ENCODE measurements around the gene KRTAP20-4. TPM values are rescaled to one million over a fixed set of nuclear protein-coding genes. Genes with fewer than 3 reads are reported as not detected.

KRTAP20-4 gene
- polyA plus RNA-seq, 2 of the 4 experiments (the other 2 are of a cell fraction), result not detected

GRCh38 chr21:30613836-30614235 is 6.6 kb upstream of the KRTAP20-4 start, which contains the start of gene KRTAP6-1 (continued):
- TF ChIP-seq CTCF (IDR thresholded peaks at IDR 0.05), result no peak

GRCh38 chr21:30615199-30615598 is 5.2 kb upstream of the KRTAP20-4 start:
- DNase-seq (ENCODE audit: low read depth in 1 of 2, low spot score in 1 of 2) (no peak), FAIRE-seq (no peak), ATAC-seq (no peak)
- POLR2A ChIA-PET, result no interaction called here
- TF ChIP-seq HOXA7 (CRISPR knock-in tag; IDR thresholded peaks at IDR 0.05) (no peak), EHF (CRISPR knock-in tag; IDR thresholded peaks at IDR 0.05) (no peak), JUNB (IDR thresholded peaks at IDR 0.05) (no peak), EP300 (IDR thresholded peaks at IDR 0.05) (no peak), TFCP2L1 (CRISPR knock-in tag; IDR thresholded peaks at IDR 0.05) (no peak), FOSB (CRISPR knock-in tag; IDR thresholded peaks at IDR 0.05) (no peak), NR3C1 (IDR thresholded peaks at IDR 0.05) (no peak)
- no peaks in the 10 kb centered on the region for H3K4me1 ChIP-seq
- no peak overlapping the region for H3K4me3 ChIP-seq
- H3K27ac ChIP-seq, result no peak overlapping the region
- H3K4me2 ChIP-seq, result no peak overlapping the region
- CTCF ChIA-PET, result no interaction called here
- no peaks in the 10 kb centered on the region for H3K9me3 ChIP-seq

GRCh38 chr21:30616125-30616524 is 4.3 kb upstream of the KRTAP20-4 start, which contains the start of gene KRTAP20-1:
TSS of gene KRTAP20-1 (plus strand) at chr21:30616425. CDS start at chr21:30616455, 30 bp downstream.
- POLR2A ChIA-PET, result no interaction called here
- FAIRE-seq (no peak), DNase-seq (ENCODE audit: low read depth in 1 of 2, low spot score in 1 of 2) (no peak), ATAC-seq (no peak)
- no peaks in the 10 kb centered on the region for H3K9me3 ChIP-seq
- no peak within 1 kb of the TSS for H3K4me2 ChIP-seq
- CTCF ChIA-PET, result no interaction called here
- H3K4me1 ChIP-seq, result no peaks in the 10 kb centered on the region
- H3K4me3 ChIP-seq, result no peak within 1 kb of the TSS
- WGBS (ENCODE audit: missing lambda C conversion rate), result 83% methylated on average over 2 of the region's 2 CpGs
- TF ChIP-seq PHF8 (IDR thresholded peaks at IDR 0.05; ENCODE audit: borderline replicate concordance, low read depth) (no peak), NR3C1 (IDR thresholded peaks at IDR 0.05) (no peak), ZFP36 (IDR thresholded peaks at IDR 0.05; ENCODE audit: borderline replicate concordance, partially characterized antibody) (no peak), GATA3 (IDR thresholded peaks at IDR 0.05; ENCODE audit: borderline replicate concordance) (no peak), RFX5 (IDR thresholded peaks at IDR 0.05) (no peak), JUN (IDR thresholded peaks at IDR 0.05) (no peak), E2F6 (IDR thresholded peaks at IDR 0.05; ENCODE audit: borderline replicate concordance, low read depth) (no peak), HMGXB4 (CRISPR knock-in tag; IDR thresholded peaks at IDR 0.05; ENCODE audit: borderline replicate concordance) (no peak), ZSCAN20 (CRISPR knock-in tag; IDR thresholded peaks at IDR 0.05) (no peak), MAFK (IDR thresholded peaks at IDR 0.05; ENCODE audit: partially characterized antibody) (no peak), FOXS1 (CRISPR knock-in tag; IDR thresholded peaks at IDR 0.05) (no peak), ESRRA (IDR thresholded peaks at IDR 0.05; ENCODE audit: borderline replicate concordance, low read length) (no peak), TFCP2L1 (CRISPR knock-in tag; IDR thresholded peaks at IDR 0.05) (no peak), KDM5A (IDR thresholded peaks at IDR 0.05) (no peak), CEBPB (IDR thresholded peaks at IDR 0.05) (no peak)
- H3K27ac ChIP-seq, result no peak within 1 kb of the TSS

Data from A549 (cell line).